ENCODE results near the gene ECE2. TPM values are rescaled to one million over a fixed set of nuclear protein-coding genes. Genes with fewer than 3 reads are reported as not detected.

ECE2 gene
- total RNA-seq, 2 experiments from 2014 or later: not detected

GRCh38 chr3:184341925-184342324, 66.1 kb downstream of the ECE2 start:
- Mint-ChIP-seq H3K4me3 (no peak overlapping the region), H3K27me3 (no peaks in the 10 kb centered on the region), H3K27ac (no peak overlapping the region), H3K4me1 (peaks cover 9% of the 10 kb centered on the region), H3K9me3 (no peaks in the 10 kb centered on the region), H3K36me3 (no peaks in the 10 kb centered on the region)
- no peak for DNase-seq

Other genes starting within 250 kb of the ECE2 start
- gene HTR3D, start 244.3 kb upstream of the ECE2 start, total RNA-seq: not detected
- gene HTR3C, start 223.0 kb upstream of the ECE2 start, total RNA-seq: not detected
- not detected for gene HTR3E, start 179.0 kb upstream of the ECE2 start, total RNA-seq
- 10 to 100 TPM; 73.2 to 74.4 TPM for gene EIF2B5, start 140.7 kb upstream of the ECE2 start, total RNA-seq
- 10 to 100 TPM; 22.9 to 25.2 TPM for gene DVL3, start 120.6 kb upstream of the ECE2 start, total RNA-seq
- gene AP2M1, start 101.2 kb upstream of the ECE2 start, total RNA-seq: 100 to 1,000 TPM; 209 to 219 TPM
- gene ABCF3, start 89.8 kb upstream of the ECE2 start, total RNA-seq: 10 to 100 TPM; 57.2 to 58.7 TPM
- not detected for gene VWA5B2, start 46.4 kb upstream of the ECE2 start, total RNA-seq
- gene ALG3, start 27.1 kb upstream of the ECE2 start, total RNA-seq: 10 to 100 TPM; 52.3 to 54.9 TPM
- 10 to 100 TPM; 10.2 to 10.9 TPM for gene EEF1AKMT4, start 26.4 kb upstream of the ECE2 start, total RNA-seq
- not detected for gene CAMK2N2, start 14.5 kb upstream of the ECE2 start, total RNA-seq
- 100 to 1,000 TPM; 257 to 282 TPM for gene PSMD2, start 23.2 kb downstream of the ECE2 start, total RNA-seq
- gene EIF4G1, start 38.6 kb downstream of the ECE2 start, total RNA-seq: 100 to 1,000 TPM; 644 to 660 TPM
- 1 to 10 TPM; 2.1 to 3.4 TPM for gene FAM131A, start 61.6 kb downstream of the ECE2 start, total RNA-seq
- gene CLCN2, start 85.6 kb downstream of the ECE2 start, total RNA-seq: 1 to 10 TPM; 5.0 to 6.8 TPM
- 100 to 1,000 TPM; 175 to 177 TPM for gene POLR2H, start 85.7 kb downstream of the ECE2 start, total RNA-seq
- gene THPO, start 102.2 kb downstream of the ECE2 start, total RNA-seq: not detected
- not detected for gene CHRD, start 104.0 kb downstream of the ECE2 start, total RNA-seq

Data from activated naive CD8-positive, alpha-beta T cell treated with anti-CD3 and anti-CD28 coated beads for 36 hours (primary cell).